Thyroid gland (tissue), 4 donors: ENCODE measurements around the gene ACVR1.

Experiments used
- POLR2A ChIP-seq, 2 donors: fragments of 450-650 bp; IDR thresholded peaks; one replicate each; pipeline ENCODE4 v1.6.1; 2017; ENCODE audit warnings: antibody characterized with exemption in 2 of 2, mild to moderate bottlenecking in 2 of 2, moderate library complexity in 1 of 2
- TF ChIP-seq, protein P1 (sequence below), 6 experiments: fragments of 200-600 bp in 3 of 6; fragments of 450-650 bp in 3 of 6; sonication (generic) in 3 of 6; IDR thresholded peaks; one replicate each; pipeline ENCODE4 v1.5.1; 2016 to 2019; ENCODE audit warnings: antibody characterized with exemption in 6 of 6, mild to moderate bottlenecking in 2 of 6, inconsistent platforms in 1 of 6, moderate library complexity in 1 of 6

DNA sequence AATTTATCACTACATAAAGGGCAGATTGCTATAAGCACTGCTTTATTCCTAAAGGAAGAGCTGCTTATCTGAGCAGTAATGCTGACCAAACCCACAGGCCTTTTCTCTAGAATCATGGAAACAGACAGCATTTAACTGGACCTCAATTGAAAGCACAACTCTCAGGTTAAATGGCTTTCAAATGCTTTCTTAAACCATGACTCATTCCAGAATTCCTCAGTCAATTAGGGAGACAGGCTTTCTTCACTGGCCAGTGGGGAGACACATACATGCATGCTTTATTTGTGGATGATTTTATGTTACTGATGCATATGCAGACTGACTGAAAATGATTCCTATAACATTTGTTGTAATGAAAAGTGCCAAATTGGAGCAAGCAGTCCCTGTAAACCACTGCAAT is 114.6 kb downstream of the ACVR1 start:
- TF ChIP-seq, protein P1, sequence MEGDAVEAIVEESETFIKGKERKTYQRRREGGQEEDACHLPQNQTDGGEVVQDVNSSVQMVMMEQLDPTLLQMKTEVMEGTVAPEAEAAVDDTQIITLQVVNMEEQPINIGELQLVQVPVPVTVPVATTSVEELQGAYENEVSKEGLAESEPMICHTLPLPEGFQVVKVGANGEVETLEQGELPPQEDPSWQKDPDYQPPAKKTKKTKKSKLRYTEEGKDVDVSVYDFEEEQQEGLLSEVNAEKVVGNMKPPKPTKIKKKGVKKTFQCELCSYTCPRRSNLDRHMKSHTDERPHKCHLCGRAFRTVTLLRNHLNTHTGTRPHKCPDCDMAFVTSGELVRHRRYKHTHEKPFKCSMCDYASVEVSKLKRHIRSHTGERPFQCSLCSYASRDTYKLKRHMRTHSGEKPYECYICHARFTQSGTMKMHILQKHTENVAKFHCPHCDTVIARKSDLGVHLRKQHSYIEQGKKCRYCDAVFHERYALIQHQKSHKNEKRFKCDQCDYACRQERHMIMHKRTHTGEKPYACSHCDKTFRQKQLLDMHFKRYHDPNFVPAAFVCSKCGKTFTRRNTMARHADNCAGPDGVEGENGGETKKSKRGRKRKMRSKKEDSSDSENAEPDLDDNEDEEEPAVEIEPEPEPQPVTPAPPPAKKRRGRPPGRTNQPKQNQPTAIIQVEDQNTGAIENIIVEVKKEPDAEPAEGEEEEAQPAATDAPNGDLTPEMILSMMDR (IDR thresholded peaks at IDR 0.05), result no peak
- no peak for TF ChIP-seq POLR2A (IDR thresholded peaks at IDR 0.05)
